ENCODE results near the gene SLC44A3. TPM values are rescaled to one million over a fixed set of nuclear protein-coding genes. Genes with fewer than 3 reads are reported as not detected.
A peak's percentile ranks its signal among the peaks of the same experiment; 100 is the strongest.

The SLC44A3 gene
- total RNA-seq, 4 donors from 2014 or later = 20.6 to 60.5 (median 41.8) TPM

DNA sequence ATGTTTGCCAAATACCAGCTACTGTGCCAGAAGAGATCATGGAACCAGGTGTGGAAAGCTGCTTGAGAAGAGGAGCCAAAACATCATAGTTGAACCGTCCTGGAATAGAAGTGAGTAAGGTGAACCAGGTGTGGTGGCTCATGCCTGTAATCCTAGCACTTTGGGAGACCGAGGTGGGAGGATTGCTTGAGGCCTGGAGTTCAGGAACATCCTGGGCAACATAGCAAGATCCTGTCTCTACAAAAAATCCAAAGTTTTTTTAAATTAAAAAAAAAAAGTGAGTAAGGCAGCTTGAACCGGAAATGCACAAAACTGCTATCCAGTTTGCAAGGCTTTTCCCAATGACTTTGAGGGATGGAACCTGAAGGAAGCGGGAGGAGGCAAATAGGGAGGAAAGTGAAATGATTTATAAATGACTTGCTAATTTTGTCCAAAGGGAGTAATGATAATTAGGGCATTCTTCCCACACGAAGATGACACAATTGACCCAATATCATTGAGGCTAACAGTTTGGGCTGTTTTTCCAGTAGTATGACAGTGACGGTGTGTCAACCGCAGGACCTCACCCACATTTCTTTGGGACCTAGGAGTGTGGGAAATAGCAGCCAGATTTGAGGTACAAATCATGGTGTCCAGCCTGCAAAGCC lies 108.3 kb downstream of the SLC44A3 start:
- Histone ChIP-seq H3K36me3 (no peaks in the 10 kb centered on the region), H3K4me1 (peaks cover 4 to 61% (median 49%) of the 10 kb centered on the region in 4 donors), H3K27me3 (no peaks in the 10 kb centered on the region), H3K27ac (peak overlapping the region; percentile 96 to 99 (median 98)), H3K9me3 (no peaks in the 10 kb centered on the region), H3K4me3 (peak overlapping the region in 3 of 4 donors; percentile 81 to 89 (median 85))
- no peak for DNase-seq
- WGBS, 2 donors (ENCODE audit: low coverage in 1 of 2) = 41 to 56% methylated on average over 3 to 7 of the region's 7 CpGs
- intact Hi-C loops (cut with DNase I; ENCODE audit: low total_unique reads) (no loop called here), in situ Hi-C loops (cut with MboI; ENCODE audit: low pct_ligation_motif_present in 1 of 4, low pct_unique_long_range_greater_than_20kb in 1 of 4, low sequenced_read_pairs in 3 of 4) (loop anchor here in 1 of 4 donors (25.0 kb wide), 1 partner anchor 109 kb away; no protein-coding TSS in a partner anchor)
- no peak for TF ChIP-seq EP300 (IDR thresholded peaks at IDR 0.05; ENCODE audit: low read depth)
- TF ChIP-seq POLR2AphosphoS5 (IDR thresholded peaks at IDR 0.05) = no peak
- no peak for TF ChIP-seq POLR2A (IDR thresholded peaks at IDR 0.05)
- TF ChIP-seq CTCF (IDR thresholded peaks at IDR 0.05) = no peak

DNA sequence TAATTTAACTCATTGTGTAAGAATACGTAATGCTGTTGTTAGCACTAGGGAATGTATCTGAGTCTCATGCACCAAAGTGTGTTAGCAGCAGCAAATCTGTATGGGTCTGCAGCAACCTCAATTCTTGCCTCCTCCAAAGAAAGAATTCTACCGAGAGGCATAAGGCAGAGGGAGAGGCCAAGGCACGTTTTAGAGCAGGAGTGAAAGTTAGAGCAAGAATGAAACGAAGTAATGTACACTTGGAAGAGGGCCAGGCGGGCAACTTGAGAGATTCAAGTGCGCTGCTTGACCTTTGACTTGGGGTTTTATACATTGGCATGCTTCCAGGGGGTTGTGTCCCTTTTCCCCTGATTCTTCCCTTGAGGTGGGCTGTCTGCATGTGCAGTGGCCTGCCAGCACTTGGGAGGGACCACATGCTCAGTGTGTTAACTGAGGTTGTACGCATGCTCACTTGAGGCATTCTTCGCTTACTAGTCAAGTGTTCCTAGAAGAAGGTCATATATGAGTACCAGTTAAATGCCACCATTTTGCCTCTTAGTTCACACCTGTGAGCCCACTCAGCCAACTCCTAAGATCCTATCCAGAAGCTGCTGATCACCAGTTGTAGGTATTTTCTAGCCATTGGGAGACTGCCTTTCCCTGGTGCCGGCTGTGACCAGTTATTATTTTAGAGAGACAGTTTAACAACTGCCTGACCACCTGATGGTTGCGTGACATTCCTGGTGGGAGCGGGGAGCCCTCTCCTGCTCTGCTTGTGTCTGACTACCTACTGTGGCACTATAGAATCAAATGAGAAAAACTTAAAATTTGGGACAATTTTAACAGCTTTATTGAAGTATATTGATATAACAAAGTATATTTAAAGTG lies 109.4 kb downstream of the SLC44A3 start:
- no peaks in the 10 kb centered on the region for H3K36me3 ChIP-seq
- 22 to 43% methylated on average over 5 to 11 of the region's 11 CpGs for WGBS, 2 donors (ENCODE audit: low coverage in 1 of 2)
- peak overlapping the region in 2 of 4 donors; percentile 81 to 85 for H3K4me3 ChIP-seq
- H3K9me3 ChIP-seq = no peaks in the 10 kb centered on the region
- peaks cover 0 to 50% (median 38%) of the 10 kb centered on the region in 4 donors for H3K4me1 ChIP-seq
- TF ChIP-seq CTCF (IDR thresholded peaks at IDR 0.05) (no peak), POLR2AphosphoS5 (IDR thresholded peaks at IDR 0.05) (peak in 1 of 3 donors; percentile 45)
- intact Hi-C loops (cut with DNase I; ENCODE audit: low total_unique reads) (no loop called here), in situ Hi-C loops (cut with MboI; ENCODE audit: low pct_ligation_motif_present in 1 of 4, low pct_unique_long_range_greater_than_20kb in 1 of 4, low sequenced_read_pairs in 3 of 4) (loop anchor here in 1 of 4 donors (25.0 kb wide), 1 partner anchor 108 kb away; no protein-coding TSS in a partner anchor)
- no peaks in the 10 kb centered on the region for H3K27me3 ChIP-seq
- peak overlapping the region; percentile 96 to 99 (median 98) for H3K27ac ChIP-seq
- DNase-seq = peak; percentile 51

GRCh38 chr1:94931254-94931841 lies 111.2 kb downstream of the SLC44A3 start:
- intact Hi-C loops (cut with DNase I; ENCODE audit: low total_unique reads) = no loop called here
- DNase-seq = no peak
- 84 to 95% methylated on average over 6 to 7 of the region's 7 CpGs for WGBS, 2 donors (ENCODE audit: low coverage in 1 of 2)
- no peaks in the 10 kb centered on the region for H3K36me3 ChIP-seq
- no peaks in the 10 kb centered on the region for H3K27me3 ChIP-seq
- in situ Hi-C loops (cut with MboI; ENCODE audit: low pct_ligation_motif_present in 1 of 4, low pct_unique_long_range_greater_than_20kb in 1 of 4, low sequenced_read_pairs in 3 of 4) = loop anchor here in 1 of 4 donors (25.0 kb wide), 1 partner anchor 106 kb away; no protein-coding TSS in a partner anchor
- peaks cover 0 to 45% (median 33%) of the 10 kb centered on the region in 4 donors for H3K4me1 ChIP-seq
- peak overlapping the region in 1 of 4 donors; percentile 2 for H3K27ac ChIP-seq
- H3K4me3 ChIP-seq = no peak overlapping the region
- no peak for TF ChIP-seq POLR2AphosphoS5 (IDR thresholded peaks at IDR 0.05)
- no peaks in the 10 kb centered on the region for H3K9me3 ChIP-seq

DNA sequence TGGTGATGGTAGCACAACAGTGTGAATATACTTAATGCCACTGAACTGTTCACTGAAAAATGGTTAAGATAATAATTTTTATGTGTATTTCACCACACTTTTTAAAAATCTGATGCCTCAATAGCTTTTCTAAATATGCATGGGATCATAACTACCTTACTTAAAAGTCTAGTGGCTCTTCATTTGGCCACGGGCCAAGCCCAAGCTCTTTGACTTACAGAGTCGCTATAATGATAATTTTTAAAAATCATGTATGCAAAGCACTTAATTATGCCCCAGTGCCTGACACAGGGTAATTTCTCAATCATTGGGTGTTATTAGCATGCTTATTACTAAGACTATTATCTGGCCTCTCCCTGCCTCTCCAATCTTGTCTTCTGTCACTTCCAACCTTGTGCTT lies 114.4 kb downstream of the SLC44A3 start:
- intact Hi-C loops (cut with DNase I; ENCODE audit: low total_unique reads) = no loop called here
- peaks cover 0 to 27% (median 12%) of the 10 kb centered on the region in 4 donors for H3K4me1 ChIP-seq
- WGBS, 2 donors (ENCODE audit: low coverage in 1 of 2) = 85 to 92% methylated on average over 2 of the region's 2 CpGs
- H3K27ac ChIP-seq = no peak overlapping the region
- TF ChIP-seq CTCF (IDR thresholded peaks at IDR 0.05) (no peak), POLR2A (IDR thresholded peaks at IDR 0.05) (no peak), EP300 (IDR thresholded peaks at IDR 0.05; ENCODE audit: low read depth) (no peak), POLR2AphosphoS5 (IDR thresholded peaks at IDR 0.05) (no peak)
- no peaks in the 10 kb centered on the region for H3K9me3 ChIP-seq
- in situ Hi-C loops (cut with MboI; ENCODE audit: low pct_ligation_motif_present in 1 of 4, low pct_unique_long_range_greater_than_20kb in 1 of 4, low sequenced_read_pairs in 3 of 4) = loop anchor here in 1 of 4 donors (25.0 kb wide), 1 partner anchor 103 kb away; no protein-coding TSS in a partner anchor
- H3K36me3 ChIP-seq = no peaks in the 10 kb centered on the region
- no peak for DNase-seq
- no peaks in the 10 kb centered on the region for H3K27me3 ChIP-seq
- H3K4me3 ChIP-seq = no peak overlapping the region

Data from transverse colon (tissue), 4 donors.